SU-DHL-6 (cell line): Measurements from ENCODE around the gene SAMD9.

Source experiments
- H2AFZ ChIP-seq: fragments of 200-600 bp; sonication (generic); 2 replicates; pipeline ENCODE4 v1.6.1; 2014; ENCODE audit warnings: low read depth, mild to moderate bottlenecking, moderate library complexity, mixed read lengths, antibody characterized with exemption, low read length; ENCODE audit not compliant: severe bottlenecking
- H3F3A ChIP-seq: fragments of 200-600 bp; shearing (Covaris generic); 2 replicates; pipeline ENCODE4 v1.6.0; 2016; ENCODE audit warnings: antibody characterized with exemption, mild to moderate bottlenecking; ENCODE audit not compliant: insufficient read depth
- H3K27ac ChIP-seq: fragments of 200-600 bp; sonication (generic); 2 replicates; pipeline ENCODE4 v1.5.1; 2016; ENCODE audit warnings: low read depth, mild to moderate bottlenecking, low read length, moderate library complexity, mixed read lengths
- H3K27me3 ChIP-seq: fragments of 200-600 bp; sonication (generic), shearing (Covaris generic); 2 replicates; pipeline ENCODE4 v1.6.0; 2014; ENCODE audit warnings: mild to moderate bottlenecking, low read length
- H3K36me3 ChIP-seq: fragments of 200-600 bp; sonication (generic); 2 replicates; pipeline ENCODE4 v1.6.1; 2014; ENCODE audit warnings: mild to moderate bottlenecking, low read length, mixed read lengths
- H3K4me2 ChIP-seq: fragments of 300-600, 200-600 bp; shearing (Covaris generic), sonication (generic); 2 replicates; pipeline ENCODE4 v1.6.0; 2014; ENCODE audit warnings: low read length, low read depth, mild to moderate bottlenecking; ENCODE audit not compliant: poor library complexity, severe bottlenecking
- H3K4me3 ChIP-seq: fragments of 200-600 bp; sonication (generic); 2 replicates; pipeline ENCODE4 v1.5.1; 2014; ENCODE audit warnings: antibody characterized with exemption, low read length, mild to moderate bottlenecking, mixed read lengths; ENCODE audit not compliant: insufficient read depth, poor library complexity, severe bottlenecking
- H3K79me2 ChIP-seq: fragments of 200-600 bp; sonication (generic); 2 replicates; pipeline ENCODE4 v1.6.1; 2014; ENCODE audit warnings: mild to moderate bottlenecking, low read length, moderate library complexity; ENCODE audit not compliant: insufficient read depth
- H3K9ac ChIP-seq: fragments of 200-600 bp; sonication (generic); 2 replicates; pipeline ENCODE4 v1.7.0; 2014; ENCODE audit warnings: mild to moderate bottlenecking, low read length
- H3K9me2 ChIP-seq: fragments of 200-600 bp; sonication (generic); replicated peaks from 2 replicates; pipeline ENCODE4 v1.6.1; 2014; ENCODE audit warnings: low read length; ENCODE audit not compliant: insufficient read depth
- H3K9me3 ChIP-seq: fragments of 200-600 bp; sonication (generic); 2 replicates; pipeline ENCODE4 v1.6.1; 2014; ENCODE audit warnings: low read length, mixed read lengths; ENCODE audit not compliant: insufficient read depth
- H4K20me1 ChIP-seq: fragments of 200-600 bp; sonication (generic); 2 replicates; pipeline ENCODE4 v1.6.1; 2014; ENCODE audit warnings: low read depth, mild to moderate bottlenecking, antibody characterized with exemption, low read length, moderate library complexity, mixed read lengths
- EZH2phosphoT487 ChIP-seq: fragments of 200-600 bp; sonication (generic), shearing (Covaris generic); conservative IDR thresholded peaks from 2 replicates; pipeline ENCODE4 v1.6.1; 2018; ENCODE audit warnings: mild to moderate bottlenecking, antibody characterized with exemption, low read length, moderate library complexity, mixed read lengths
- TF ChIP-seq, protein P1 (sequence below): fragments of 200-600 bp; sonication (generic); IDR thresholded peaks from one replicate; pipeline ENCODE4 v1.5.1; 2017; ENCODE audit warnings: antibody characterized with exemption, mild to moderate bottlenecking, low read length, moderate library complexity; ENCODE audit not compliant: insufficient read depth, poor library complexity, severe bottlenecking

SAMD9 gene

DNA sequence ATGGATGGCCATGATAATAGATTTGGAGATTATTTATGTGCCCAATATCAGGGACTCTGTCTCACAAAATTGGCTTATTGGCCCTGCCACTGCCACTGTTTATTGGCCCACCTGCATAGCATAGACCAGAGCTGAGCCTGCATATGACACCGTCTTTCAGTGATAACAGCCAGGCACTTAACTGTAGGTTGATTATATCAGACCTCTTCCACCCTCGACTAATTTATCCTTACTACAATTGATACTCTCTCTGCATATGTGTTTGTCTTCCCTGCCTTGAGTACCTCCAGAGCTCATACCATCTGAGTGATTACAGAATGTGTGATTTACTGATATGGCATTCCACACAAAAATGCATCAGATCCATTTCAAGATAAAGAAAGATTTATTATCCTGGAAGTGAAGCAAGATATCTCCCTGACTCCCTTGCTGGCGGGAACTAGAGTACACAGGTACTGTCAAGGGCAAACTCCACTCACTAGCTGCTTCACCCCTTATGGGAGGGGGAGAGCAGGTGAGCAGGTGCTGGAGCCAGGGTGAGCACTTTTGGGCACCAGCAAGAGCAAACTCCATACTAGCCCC lies 43.5 kb upstream of the SAMD9 start:
- Histone ChIP-seq H3K27me3 (no peaks in the 10 kb centered on the region), H3F3A (no peaks in the 10 kb centered on the region), H4K20me1 (no peaks in the 10 kb centered on the region; the same call in 1 of the 2 replicates), H3K79me2 (no peaks in the 10 kb centered on the region), H3K27ac (no peak overlapping the region), H3K9me2 (no peaks in the 10 kb centered on the region), H3K36me3 (peaks cover 4% of the 10 kb centered on the region; the same call in 1 of the 2 replicates), H3K4me2 (no peak overlapping the region), H2AFZ (no peak overlapping the region), H3K9me3 (peaks cover 17% of the 10 kb centered on the region; the same call in 1 of the 2 replicates), H3K4me3 (no peak overlapping the region), H3K9ac (no peak overlapping the region)
- TF ChIP-seq, protein P1, sequence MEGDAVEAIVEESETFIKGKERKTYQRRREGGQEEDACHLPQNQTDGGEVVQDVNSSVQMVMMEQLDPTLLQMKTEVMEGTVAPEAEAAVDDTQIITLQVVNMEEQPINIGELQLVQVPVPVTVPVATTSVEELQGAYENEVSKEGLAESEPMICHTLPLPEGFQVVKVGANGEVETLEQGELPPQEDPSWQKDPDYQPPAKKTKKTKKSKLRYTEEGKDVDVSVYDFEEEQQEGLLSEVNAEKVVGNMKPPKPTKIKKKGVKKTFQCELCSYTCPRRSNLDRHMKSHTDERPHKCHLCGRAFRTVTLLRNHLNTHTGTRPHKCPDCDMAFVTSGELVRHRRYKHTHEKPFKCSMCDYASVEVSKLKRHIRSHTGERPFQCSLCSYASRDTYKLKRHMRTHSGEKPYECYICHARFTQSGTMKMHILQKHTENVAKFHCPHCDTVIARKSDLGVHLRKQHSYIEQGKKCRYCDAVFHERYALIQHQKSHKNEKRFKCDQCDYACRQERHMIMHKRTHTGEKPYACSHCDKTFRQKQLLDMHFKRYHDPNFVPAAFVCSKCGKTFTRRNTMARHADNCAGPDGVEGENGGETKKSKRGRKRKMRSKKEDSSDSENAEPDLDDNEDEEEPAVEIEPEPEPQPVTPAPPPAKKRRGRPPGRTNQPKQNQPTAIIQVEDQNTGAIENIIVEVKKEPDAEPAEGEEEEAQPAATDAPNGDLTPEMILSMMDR = no peak
- TF ChIP-seq EZH2phosphoT487 = no peak

GRCh38 chr7:93160410-93160809 lies 42.6 kb upstream of the SAMD9 start:
- Histone ChIP-seq H3K79me2 (no peaks in the 10 kb centered on the region), H3F3A (no peaks in the 10 kb centered on the region), H3K36me3 (peaks cover 4% of the 10 kb centered on the region; the same call in 1 of the 2 replicates), H3K9me2 (no peaks in the 10 kb centered on the region), H2AFZ (no peak overlapping the region), H3K4me2 (no peak overlapping the region), H4K20me1 (no peaks in the 10 kb centered on the region; the same call in 1 of the 2 replicates), H3K4me3 (no peak overlapping the region), H3K27me3 (no peaks in the 10 kb centered on the region), H3K27ac (no peak overlapping the region), H3K9ac (no peak overlapping the region), H3K9me3 (peaks cover 17% of the 10 kb centered on the region; the same call in 1 of the 2 replicates)
- TF ChIP-seq EZH2phosphoT487 = no peak
- TF ChIP-seq, protein P1 = no peak

DNA sequence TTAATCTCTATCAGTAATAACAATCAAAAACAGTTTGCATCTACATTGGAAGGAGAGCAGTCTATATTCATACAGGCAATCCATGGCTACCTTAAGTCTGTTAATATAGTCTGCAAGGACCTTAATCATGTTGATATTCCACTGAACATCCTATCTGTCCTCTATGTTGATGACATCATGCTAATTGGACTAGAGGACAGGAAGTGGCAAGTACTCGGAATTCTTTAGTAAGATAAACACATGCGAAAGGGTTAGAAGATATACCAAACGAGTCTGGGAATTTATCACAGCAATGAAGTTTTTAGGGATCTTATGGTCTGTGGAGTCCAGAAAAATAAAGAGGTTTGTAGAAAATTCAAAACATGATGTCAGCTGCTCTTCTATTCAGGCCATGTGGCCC lies 41.7 kb upstream of the SAMD9 start:
- Histone ChIP-seq H3K27me3 (no peaks in the 10 kb centered on the region), H2AFZ (no peak overlapping the region), H3K79me2 (no peaks in the 10 kb centered on the region), H3K36me3 (peaks cover 1% of the 10 kb centered on the region; the same call in 1 of the 2 replicates), H3K27ac (no peak overlapping the region), H3K9ac (no peak overlapping the region), H3K9me2 (no peaks in the 10 kb centered on the region), H3K9me3 (peaks cover 17% of the 10 kb centered on the region; the same call in 1 of the 2 replicates), H3K4me3 (no peak overlapping the region), H4K20me1 (no peaks in the 10 kb centered on the region; the same call in 1 of the 2 replicates), H3K4me2 (no peak overlapping the region), H3F3A (no peaks in the 10 kb centered on the region)
- TF ChIP-seq, protein P1 = no peak
- TF ChIP-seq EZH2phosphoT487 = no peak
